Tongue (tissue), 1 donor: Measurements from ENCODE around the gene KPNA2. TPM values are rescaled to one million over a fixed set of nuclear protein-coding genes. Genes with fewer than 3 reads are reported as not detected.

Experiments
- total RNA-seq: library from RNA; depleted of rRNA; stranded (reverse); fragments of >200 nt; gene quantifications from one replicate; pipeline ENCODE4 v1.2.3, GENCODE V29; 2014

Gene KPNA2
- total RNA-seq, 1 donor from 2014 or later, result 25.0 TPM

Other genes with a start within 250 kb of the KPNA2 start
- gene BPTF, start 210.2 kb upstream of the KPNA2 start, total RNA-seq, result 125 TPM
- gene C17orf58, start 39.3 kb upstream of the KPNA2 start, total RNA-seq, result 11.5 TPM
- 43.2 TPM for gene AMZ2, start 212.3 kb downstream of the KPNA2 start, total RNA-seq